HG02763 (cell line): ENCODE measurements around the gene SPCS3.
A peak's percentile ranks its signal among the peaks of the same experiment; 100 is the strongest.
"Not testable (repeated sequence)": the region's sequence is repeated elsewhere in the genome, so short reads cannot be mapped to it uniquely, and the experiment has no call there.

ENCODE experiments used
- ATAC-seq: cut with Tn5 transposase; IDR thresholded peaks from one replicate; pipeline ENCODE4 v1.9.1; 2021; ENCODE audit warnings: mild to moderate bottlenecking, moderate library complexity; ENCODE audit not compliant: unreplicated experiment

The SPCS3 gene

GRCh38 chr4:176319704-176320339, at the start of gene SPCS3:
TSS of gene SPCS3 (plus strand) at chr4:176319966. CDS start at chr4:176320077, 111 bp downstream.
- peak; percentile 93 for ATAC-seq

GRCh38 chr4:176270669-176271068, 49.1 kb upstream of the SPCS3 start:
- no peak for ATAC-seq

GRCh38 chr4:176271749-176272148, 48.0 kb upstream of the SPCS3 start:
- no peak for ATAC-seq

GRCh38 chr4:176272799-176273198, 47.0 kb upstream of the SPCS3 start:
- ATAC-seq = no peak

- no peak for ATAC-seq
Measured at GRCh38 chr4:176273736-176274135, 46.0 kb upstream of the SPCS3 start.

GRCh38 chr4:176274441-176274840, 45.3 kb upstream of the SPCS3 start:
- no peak for ATAC-seq

GRCh38 chr4:176276710-176277109, 43.1 kb upstream of the SPCS3 start:
- no peak for ATAC-seq

- peak; percentile 75 for ATAC-seq
Measured at GRCh38 chr4:176277162-176277904, 42.4 kb upstream of the SPCS3 start.

GRCh38 chr4:176279560-176279959, 40.2 kb upstream of the SPCS3 start:
- ATAC-seq = not testable (repeated sequence)

GRCh38 chr4:176286728-176287127, 33.0 kb upstream of the SPCS3 start:
- no peak for ATAC-seq

GRCh38 chr4:176287546-176287945, 32.2 kb upstream of the SPCS3 start:
- ATAC-seq = no peak

GRCh38 chr4:176288020-176288419, 31.7 kb upstream of the SPCS3 start:
- no peak for ATAC-seq

GRCh38 chr4:176289561-176289960, 30.2 kb upstream of the SPCS3 start:
- ATAC-seq = no peak

GRCh38 chr4:176290520-176290919, 29.2 kb upstream of the SPCS3 start:
- ATAC-seq = no peak

GRCh38 chr4:176291748-176292147, 28.0 kb upstream of the SPCS3 start:
- no peak for ATAC-seq

GRCh38 chr4:176292920-176293319, 26.8 kb upstream of the SPCS3 start:
- no peak for ATAC-seq

- no peak for ATAC-seq
Measured at GRCh38 chr4:176293660-176294059, 26.1 kb upstream of the SPCS3 start.

- not testable (repeated sequence) for ATAC-seq
Measured at GRCh38 chr4:176295907-176296306, 23.9 kb upstream of the SPCS3 start.

GRCh38 chr4:176298664-176299063, 21.1 kb upstream of the SPCS3 start:
- ATAC-seq = no peak

GRCh38 chr4:176300036-176300435, 19.7 kb upstream of the SPCS3 start:
- ATAC-seq = no peak

- ATAC-seq = no peak
Measured at GRCh38 chr4:176300565-176300964, 19.2 kb upstream of the SPCS3 start.
